ENCODE measurements around the gene CDH10. TPM values are rescaled to one million over a fixed set of nuclear protein-coding genes. Genes with fewer than 3 reads are reported as not detected.

The CDH10 gene
- 11.0 and 11.5 TPM in 2 replicates for total RNA-seq
- long read RNA-seq, transcript CDH10-201 (12 exons, 3,438 nt): major isoform, 8 of 17 reads
- long read RNA-seq, partial matches to known transcripts: 4 of 17 reads
- long read RNA-seq, other reads (novel, unspliced or antisense): 4 of 17 reads

DNA sequence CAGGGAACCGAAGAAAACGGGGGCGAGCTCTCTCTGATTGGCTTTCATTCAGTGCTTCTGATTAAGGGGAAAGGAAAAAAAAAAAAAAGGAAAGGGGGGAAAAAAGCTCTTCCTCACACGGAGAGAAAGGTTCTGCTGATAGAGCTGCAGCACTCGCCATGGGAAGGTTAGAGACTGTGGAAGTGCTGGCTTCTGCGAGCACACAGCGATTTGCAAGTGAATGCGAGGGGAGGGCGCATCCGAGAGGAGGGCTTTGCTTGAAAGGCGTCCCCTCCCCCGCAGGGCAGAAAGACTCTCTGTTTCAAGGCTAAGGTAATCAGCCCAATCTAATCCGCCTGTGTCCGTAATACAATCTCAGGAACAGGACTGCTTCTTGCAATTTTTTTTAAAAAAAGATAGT lies at the start of gene CDH10:
CDH10 (minus strand) TSS at position 218 of the 400 bp plus-strand sequence. CDS start 51,488 bp downstream, outside the sequence.
- TF ChIP-seq, protein P1, sequence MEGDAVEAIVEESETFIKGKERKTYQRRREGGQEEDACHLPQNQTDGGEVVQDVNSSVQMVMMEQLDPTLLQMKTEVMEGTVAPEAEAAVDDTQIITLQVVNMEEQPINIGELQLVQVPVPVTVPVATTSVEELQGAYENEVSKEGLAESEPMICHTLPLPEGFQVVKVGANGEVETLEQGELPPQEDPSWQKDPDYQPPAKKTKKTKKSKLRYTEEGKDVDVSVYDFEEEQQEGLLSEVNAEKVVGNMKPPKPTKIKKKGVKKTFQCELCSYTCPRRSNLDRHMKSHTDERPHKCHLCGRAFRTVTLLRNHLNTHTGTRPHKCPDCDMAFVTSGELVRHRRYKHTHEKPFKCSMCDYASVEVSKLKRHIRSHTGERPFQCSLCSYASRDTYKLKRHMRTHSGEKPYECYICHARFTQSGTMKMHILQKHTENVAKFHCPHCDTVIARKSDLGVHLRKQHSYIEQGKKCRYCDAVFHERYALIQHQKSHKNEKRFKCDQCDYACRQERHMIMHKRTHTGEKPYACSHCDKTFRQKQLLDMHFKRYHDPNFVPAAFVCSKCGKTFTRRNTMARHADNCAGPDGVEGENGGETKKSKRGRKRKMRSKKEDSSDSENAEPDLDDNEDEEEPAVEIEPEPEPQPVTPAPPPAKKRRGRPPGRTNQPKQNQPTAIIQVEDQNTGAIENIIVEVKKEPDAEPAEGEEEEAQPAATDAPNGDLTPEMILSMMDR (IDR thresholded peaks at IDR 0.05; ENCODE audit: unreplicated experiment): no peak
- Mint-ChIP-seq H3K27me3 (no peaks in the 10 kb centered on the region), H3K36me3 (ENCODE audit: insufficient read depth) (no peaks in the 10 kb centered on the region), H3K4me3 (ENCODE audit: low read depth) (peak within 1 kb of the TSS; percentile 93), H3K27ac (peak within 1 kb of the TSS; percentile 82), H3K4me1 (ENCODE audit: low read depth) (peaks cover 44% of the 10 kb centered on the region), H3K9me3 (ENCODE audit: low read depth) (no peaks in the 10 kb centered on the region)
- peak; percentile 32 for DNase-seq (ENCODE audit: low spot score, unreplicated experiment)

DNA sequence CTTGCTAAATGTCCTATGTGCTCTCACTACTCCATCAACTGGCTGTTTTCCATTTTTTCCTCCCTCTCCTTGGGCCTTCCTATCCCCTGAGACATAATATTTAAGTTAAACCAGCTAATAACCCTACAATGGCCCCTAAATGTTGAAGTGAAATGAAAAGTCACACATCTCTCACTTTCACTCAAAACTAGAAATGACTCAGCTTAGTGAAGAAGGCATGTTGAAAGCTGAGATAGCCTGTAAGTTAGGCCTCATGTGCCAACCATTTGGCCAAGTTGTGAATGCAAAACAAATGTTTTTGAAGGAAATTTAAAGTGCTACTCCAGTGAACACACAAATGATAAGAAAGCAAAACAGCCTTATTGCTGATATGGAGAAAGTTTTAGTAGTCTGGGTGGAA lies 48.8 kb upstream of the CDH10 start:
- Mint-ChIP-seq H3K4me3 (ENCODE audit: low read depth) (no peak overlapping the region), H3K9me3 (ENCODE audit: low read depth) (peaks cover 33% of the 10 kb centered on the region), H3K27ac (peak overlapping the region; percentile 24), H3K4me1 (ENCODE audit: low read depth) (peaks cover 12% of the 10 kb centered on the region), H3K36me3 (ENCODE audit: insufficient read depth) (peaks cover 1% of the 10 kb centered on the region), H3K27me3 (no peaks in the 10 kb centered on the region)
- no peak for DNase-seq (ENCODE audit: low spot score, unreplicated experiment)
- TF ChIP-seq, protein P1 (IDR thresholded peaks at IDR 0.05; ENCODE audit: unreplicated experiment): no peak

GRCh38 chr5:24691074-24691473 lies 46.3 kb upstream of the CDH10 start:
- peaks cover 23% of the 10 kb centered on the region for H3K9me3 Mint-ChIP-seq (ENCODE audit: low read depth)
- peaks cover 1% of the 10 kb centered on the region for H3K36me3 Mint-ChIP-seq (ENCODE audit: insufficient read depth)
- H3K4me3 Mint-ChIP-seq (ENCODE audit: low read depth): no peak overlapping the region
- no peak overlapping the region for H3K27ac Mint-ChIP-seq
- DNase-seq (ENCODE audit: low spot score, unreplicated experiment): no peak
- TF ChIP-seq, protein P1 (IDR thresholded peaks at IDR 0.05; ENCODE audit: unreplicated experiment): no peak
- no peaks in the 10 kb centered on the region for H3K27me3 Mint-ChIP-seq
- H3K4me1 Mint-ChIP-seq (ENCODE audit: low read depth): peaks cover 12% of the 10 kb centered on the region

GRCh38 chr5:24681106-24681505 lies 36.3 kb upstream of the CDH10 start:
- peaks cover 10% of the 10 kb centered on the region for H3K9me3 Mint-ChIP-seq (ENCODE audit: low read depth)
- H3K4me3 Mint-ChIP-seq (ENCODE audit: low read depth): no peak overlapping the region

DNA sequence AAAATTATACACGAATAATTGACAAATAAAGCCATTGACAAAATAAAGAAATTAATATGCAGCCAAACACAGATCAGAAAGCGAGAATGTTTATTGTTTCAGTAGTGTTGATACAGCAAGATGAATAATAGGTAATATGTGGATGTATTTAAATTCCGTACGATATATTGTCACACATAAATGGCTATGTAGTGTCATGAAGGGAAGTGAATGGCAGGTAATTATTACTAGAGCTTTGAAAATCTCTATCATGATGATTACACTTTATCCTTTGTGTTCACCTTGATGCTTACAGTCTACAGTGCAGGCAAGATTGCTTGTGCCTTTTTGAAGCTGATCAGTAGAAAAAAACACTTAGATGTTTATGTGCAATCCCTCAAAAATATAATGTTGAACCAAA lies 23.3 kb upstream of the CDH10 start:
- TF ChIP-seq, protein P1 (IDR thresholded peaks at IDR 0.05; ENCODE audit: unreplicated experiment): no peak
- H3K36me3 Mint-ChIP-seq (ENCODE audit: insufficient read depth): no peaks in the 10 kb centered on the region
- no peaks in the 10 kb centered on the region for H3K9me3 Mint-ChIP-seq (ENCODE audit: low read depth)
- no peak overlapping the region for H3K27ac Mint-ChIP-seq
- H3K27me3 Mint-ChIP-seq: peaks cover 23% of the 10 kb centered on the region
- DNase-seq (ENCODE audit: low spot score, unreplicated experiment): no peak
- peaks cover 12% of the 10 kb centered on the region for H3K4me1 Mint-ChIP-seq (ENCODE audit: low read depth)
- H3K4me3 Mint-ChIP-seq (ENCODE audit: low read depth): no peak overlapping the region

More at GRCh38 chr5:24681106-24681505, 36.3 kb upstream of the CDH10 start:
- no peak overlapping the region for H3K27ac Mint-ChIP-seq
- no peaks in the 10 kb centered on the region for H3K4me1 Mint-ChIP-seq (ENCODE audit: low read depth)
- no peak for DNase-seq (ENCODE audit: low spot score, unreplicated experiment)
- H3K36me3 Mint-ChIP-seq (ENCODE audit: insufficient read depth): no peaks in the 10 kb centered on the region
- TF ChIP-seq, protein P1 (IDR thresholded peaks at IDR 0.05; ENCODE audit: unreplicated experiment): no peak
- no peaks in the 10 kb centered on the region for H3K27me3 Mint-ChIP-seq

All from progenitor cell of endocrine pancreas (in vitro differentiated cells).